Activated CD4-positive, alpha-beta T cell treated with anti-CD3 and anti-CD28 coated beads, Interleukin-2, amount 50 U/mL, for 24 hours (primary cell): ENCODE results near the gene PKHD1.

Experiments used
- DNase-seq, 2 donors: peaks; one replicate each; pipeline ENCODE4 v3.0.0-alpha.2; 2020; ENCODE audit warnings: low read depth in 1 of 2, low spot score in 1 of 2

Gene PKHD1

DNA sequence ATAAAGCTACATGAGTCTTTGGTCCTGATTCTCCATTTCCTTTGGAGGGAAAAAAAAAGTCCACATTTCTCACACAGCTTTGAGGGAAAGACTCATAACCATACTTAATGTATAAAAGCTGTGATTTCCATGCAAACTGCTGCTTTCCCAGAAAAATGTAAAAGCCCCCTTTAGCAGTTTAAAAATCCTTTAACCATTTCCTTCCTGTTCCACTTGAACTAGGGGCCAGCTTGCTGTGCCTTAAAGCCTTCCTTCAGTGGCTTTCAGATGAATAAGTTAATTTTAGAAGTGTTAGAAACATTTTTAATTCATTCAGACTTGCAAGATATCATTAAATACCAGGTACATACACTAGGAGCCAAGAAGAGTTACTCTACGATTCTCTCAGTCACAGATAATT is 273.5 kb downstream of the PKHD1 start:
- DNase-seq: no peak

DNA sequence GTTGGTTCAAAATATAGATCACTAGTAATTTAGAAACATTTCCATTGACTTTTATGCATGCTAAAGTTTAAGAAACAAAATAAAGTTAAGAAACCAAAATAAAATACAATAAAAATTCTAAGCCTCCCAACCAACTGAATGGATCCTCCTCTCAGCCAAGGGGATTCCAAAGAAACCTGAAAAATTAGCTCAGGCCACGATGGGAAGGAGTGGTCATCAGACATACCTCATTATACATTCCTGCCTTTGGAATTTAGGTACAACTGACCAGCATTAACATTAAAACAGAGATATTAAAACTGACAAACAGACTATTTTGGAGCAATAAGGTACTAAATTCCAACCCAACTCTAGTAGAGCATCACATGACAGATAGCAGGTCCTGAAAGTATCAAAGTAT is 275.2 kb downstream of the PKHD1 start:
- no peak for DNase-seq

DNA sequence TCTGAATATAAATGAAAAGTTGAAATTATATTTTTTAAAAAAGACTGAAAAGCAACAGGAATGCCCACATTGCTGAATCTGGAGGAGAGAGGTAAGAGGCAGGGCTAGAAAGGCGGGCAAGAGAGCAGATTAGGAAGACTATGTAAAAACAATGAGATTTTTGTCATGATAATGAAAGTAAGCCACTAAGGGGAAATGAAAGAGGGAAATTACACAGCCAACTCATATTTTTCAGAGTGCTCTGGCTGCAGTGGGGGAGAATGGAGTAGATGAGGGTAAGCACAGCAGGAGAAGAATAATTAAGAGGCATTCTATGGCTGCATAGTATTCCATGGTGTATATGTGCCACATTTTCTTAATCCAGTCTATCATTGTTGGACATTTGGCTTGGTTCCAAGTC is 281.9 kb downstream of the PKHD1 start:
- DNase-seq: no peak

DNA sequence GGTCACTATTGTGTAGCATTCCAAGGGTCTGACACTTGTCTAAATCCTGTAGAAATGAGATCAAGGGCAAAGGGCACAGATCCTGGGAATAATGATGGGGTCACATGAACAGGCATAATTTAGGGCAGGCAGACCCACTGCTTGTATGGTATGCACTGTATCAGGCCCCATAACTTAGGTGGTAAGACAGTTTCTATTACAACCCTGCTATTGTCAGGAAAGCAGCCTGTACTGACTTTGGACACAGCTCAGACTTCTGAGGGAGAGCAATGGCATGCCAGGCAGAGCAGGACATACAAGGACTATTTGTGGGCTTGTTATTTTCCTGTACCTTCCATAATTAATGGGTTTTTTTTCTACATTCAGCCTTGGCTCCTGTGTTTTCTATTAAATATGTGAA is 286.8 kb downstream of the PKHD1 start:
- no peak for DNase-seq

DNA sequence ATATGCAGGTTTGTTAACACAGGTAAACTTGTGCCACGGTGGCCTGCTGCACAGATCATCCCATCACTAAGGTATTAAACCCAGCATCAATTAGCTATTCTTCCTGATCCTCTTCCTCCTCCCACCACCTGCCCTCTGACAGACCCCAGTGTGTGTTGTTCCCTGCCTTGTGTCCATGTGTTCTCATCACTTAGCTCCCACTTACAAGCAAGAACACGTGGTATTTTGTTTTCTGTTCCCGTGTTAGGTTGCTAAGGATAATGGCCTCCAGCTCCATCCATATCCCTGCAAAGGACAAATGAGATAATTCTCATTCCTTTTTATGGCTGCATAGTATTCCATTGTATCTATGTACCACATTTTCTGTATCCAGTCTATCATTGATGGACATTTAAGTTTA is 294.0 kb downstream of the PKHD1 start:
- no peak for DNase-seq

DNA sequence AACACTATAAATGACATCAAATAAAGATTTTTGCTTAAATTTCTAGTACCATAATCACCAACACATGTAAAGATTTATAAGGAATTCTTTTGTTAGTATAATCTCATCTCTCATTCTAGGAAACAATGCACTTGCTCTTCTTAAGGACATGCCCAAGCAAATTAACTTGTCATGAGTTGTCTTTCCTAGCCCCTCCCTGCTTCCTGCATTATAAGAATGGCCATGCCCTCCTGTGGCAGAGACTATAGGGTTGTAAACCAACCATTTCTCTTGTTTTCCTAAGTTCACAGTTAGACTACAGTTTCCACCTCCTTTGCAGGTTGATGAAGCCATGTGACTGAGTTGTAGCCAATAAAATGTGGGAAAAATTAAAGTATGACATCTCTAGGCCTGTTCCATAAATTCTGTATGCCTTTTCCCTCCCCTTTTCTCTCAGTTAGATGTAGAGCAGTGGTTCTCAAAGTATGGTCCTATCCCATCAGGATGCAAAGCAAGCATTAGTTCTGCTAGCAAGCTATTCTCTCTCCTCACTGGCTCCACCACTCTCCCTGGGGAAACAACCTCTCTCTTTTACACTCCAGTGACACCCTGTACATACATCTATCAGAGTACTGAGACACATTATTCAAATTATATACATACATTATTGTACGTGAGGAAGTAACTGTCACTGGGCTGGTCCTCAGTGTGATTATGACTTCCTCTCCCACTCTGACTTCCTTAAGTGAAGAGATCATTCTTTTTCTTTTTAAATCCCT is 295.0 kb downstream of the PKHD1 start:
- DNase-seq: no peak

DNA sequence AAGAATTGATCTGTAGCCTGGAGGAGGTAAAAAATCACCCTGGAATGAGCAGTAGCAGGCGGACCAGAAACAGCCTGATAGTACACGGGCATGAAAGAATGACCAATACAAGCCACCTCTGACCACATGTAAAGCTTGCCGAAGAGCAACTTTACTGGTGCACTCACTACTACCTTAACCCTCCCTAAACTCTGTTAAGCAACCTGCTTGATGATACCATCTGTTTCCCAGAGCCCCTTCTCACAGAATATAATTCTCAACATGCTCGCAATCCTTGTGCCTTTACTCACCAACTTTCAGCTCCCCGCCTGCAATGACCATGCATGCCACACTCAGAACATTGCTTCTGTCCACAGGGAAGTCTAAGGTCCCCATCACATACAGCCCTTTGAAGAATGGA is 296.5 kb downstream of the PKHD1 start:
- no peak for DNase-seq

DNA sequence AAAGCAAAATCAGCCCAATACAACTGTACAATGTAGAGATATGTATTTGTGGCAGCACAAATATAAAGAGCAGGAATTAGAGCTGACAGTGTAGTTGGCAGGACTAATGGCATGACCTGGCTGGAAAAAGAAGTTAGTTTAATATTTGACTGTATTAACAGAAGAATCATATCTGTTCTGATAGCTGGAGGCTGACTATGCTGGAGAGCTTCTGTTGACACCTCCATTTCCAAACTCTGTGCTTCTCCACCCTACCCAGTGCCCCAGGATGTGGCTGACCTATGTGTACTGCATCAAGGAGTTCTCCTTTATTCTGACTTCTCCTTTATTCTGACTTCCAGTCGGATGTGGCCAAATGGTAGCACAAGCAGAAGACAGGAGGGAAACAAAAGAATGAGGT is 299.3 kb downstream of the PKHD1 start:
- no peak for DNase-seq

DNA sequence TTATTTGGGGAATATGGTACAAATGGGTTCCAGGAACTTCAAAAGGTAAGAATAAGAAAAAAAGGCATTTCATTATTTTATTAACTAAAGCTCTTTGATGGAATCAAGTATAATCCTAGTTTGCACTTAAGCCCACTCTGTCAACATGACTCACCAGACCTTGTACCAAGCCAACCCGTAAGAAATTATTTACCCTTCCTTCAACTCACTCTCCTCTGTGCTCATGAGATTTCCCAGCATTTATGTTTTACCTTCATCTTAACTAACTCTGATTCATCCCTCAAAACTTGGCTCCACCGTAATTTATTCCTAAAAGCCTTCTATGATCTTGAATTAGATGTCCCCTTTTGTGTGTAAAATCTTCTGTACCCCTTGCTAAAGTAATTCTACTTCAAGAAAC is 308.7 kb downstream of the PKHD1 start:
- no peak for DNase-seq

DNA sequence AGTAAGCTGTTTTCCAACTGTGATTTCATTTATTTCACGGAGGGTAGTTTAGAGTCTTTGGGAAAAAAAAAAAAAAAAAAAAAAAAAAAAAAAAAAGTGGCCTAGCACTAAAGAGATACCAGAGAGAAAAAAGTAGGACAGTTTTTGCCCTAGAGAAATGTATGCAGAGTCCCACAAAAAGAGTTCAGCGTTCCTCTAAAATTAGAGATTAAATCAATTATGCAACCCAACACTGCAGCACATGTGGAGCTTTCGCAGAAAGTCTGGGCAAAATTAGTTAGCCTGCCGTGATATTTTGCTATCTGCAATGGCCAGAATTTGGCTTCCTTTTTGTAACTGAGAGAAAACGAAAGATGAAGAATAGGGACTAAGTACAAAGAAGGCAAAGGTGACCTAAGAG is 309.8 kb downstream of the PKHD1 start:
- no peak for DNase-seq

DNA sequence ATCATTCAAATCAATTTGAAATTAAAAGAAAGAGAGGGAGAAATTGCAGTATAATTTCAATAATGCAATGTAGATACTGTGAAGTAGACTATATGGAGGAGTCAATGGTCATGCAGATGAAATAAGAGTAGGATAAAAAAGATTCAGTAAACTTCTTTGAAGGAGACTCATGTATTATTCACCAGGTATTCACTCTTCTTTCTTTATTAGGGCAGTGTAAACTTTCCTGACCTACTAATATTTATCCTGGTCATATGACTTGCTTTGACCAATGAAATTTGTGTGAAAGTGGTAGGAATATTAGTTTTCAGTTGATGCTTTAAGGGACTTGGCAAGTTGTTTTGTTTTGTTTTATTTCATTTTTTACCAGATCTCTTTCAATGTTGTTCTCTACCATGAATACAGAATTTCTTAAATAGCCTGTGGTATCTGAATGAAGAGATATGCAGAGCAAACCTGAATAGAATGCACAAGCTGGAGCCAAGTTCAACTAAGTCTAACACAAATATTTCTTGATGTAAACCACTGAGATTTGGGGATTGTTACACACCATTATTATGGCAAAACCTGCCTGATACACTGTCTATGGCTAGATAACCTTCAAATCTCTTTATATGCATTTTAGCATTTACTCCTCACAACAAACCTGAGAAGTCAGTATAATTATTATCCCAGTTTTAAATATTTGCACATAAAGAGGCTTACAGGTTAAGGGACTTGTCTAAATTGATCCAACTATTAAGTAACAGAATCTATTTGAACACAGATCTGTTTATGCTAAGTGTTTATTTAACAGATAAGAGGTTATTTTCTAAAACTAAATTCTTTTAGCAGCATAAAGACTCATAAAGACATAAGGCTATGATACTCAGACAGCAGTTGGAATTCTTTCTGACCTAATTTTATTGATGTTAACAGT is 311.2 kb downstream of the PKHD1 start:
- DNase-seq: no peak

DNA sequence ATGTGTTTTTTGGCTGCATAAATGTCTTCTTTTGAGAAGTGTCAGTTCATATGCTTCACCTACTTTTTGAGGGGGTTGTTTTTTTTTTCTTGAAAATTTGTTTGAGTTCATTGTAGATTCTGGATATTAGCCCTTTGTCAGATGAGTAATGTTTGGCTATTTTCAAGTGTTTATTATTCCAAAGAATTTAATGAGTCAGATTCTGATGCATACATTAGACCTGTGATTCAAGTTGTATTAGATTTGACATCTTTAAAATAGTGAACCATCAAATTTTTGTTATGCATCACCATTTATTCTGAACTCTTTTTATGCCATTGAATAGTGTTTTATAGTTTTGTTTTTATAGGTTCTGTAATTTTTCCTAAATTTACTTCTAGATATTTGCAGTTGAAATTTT is 319.3 kb downstream of the PKHD1 start:
- DNase-seq: no peak

DNA sequence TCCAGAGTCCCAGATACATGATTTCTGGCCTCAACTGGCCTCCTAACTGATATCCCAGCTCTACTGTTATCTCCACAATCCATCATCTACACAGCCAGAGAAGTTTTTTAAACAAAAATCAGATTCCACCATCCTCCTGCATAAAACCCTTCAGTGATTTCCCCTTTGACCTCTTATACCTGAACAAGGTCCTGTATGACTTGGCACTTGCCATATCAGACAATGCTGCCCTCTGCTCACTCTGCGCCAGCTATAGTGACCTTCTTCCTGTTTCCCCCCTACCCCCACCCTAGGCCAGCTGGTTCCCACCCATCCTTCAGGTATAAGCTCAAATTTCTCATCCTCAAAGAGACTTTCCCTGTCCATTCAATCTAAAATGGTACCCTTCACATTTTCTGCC is 322.2 kb downstream of the PKHD1 start:
- DNase-seq: no peak

DNA sequence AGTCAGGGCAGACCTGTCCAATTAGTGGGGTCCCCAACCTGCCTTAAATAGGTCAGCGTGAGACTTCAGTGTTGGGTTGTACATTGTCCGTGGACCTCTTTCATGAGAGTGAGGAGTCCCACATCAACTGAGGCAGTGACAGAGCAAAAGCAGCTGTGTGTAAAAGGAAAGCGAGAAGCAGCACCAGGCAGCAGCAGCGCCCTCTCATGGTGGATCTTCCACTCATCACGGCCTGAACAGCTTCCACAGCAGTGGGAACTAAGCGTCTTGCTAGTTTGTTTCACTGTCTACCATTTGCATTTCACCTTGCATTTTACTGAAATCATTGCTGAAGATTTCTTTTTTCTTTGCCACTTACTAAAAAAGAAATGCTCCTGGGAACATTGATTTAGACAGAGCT is 333.8 kb downstream of the PKHD1 start:
- no peak for DNase-seq

DNA sequence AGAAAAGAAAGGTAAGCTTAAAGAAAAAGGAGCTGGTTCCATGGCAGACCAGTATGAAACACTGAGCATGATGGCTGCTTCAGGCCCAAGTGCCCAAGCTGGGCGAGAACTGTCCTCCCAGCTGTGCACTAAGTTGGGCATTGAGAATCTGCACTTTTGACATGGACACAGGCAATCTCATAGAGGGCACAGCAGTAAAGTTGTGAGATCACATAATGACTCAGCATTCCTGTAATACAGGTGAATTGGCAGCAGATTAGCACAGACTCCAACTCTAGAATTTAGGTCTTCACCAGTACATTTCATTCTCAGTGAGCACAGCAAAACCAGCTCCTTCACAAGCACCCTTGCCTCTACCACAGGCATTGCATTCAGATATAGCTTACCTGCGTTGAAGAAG is 343.4 kb downstream of the PKHD1 start:
- no peak for DNase-seq

DNA sequence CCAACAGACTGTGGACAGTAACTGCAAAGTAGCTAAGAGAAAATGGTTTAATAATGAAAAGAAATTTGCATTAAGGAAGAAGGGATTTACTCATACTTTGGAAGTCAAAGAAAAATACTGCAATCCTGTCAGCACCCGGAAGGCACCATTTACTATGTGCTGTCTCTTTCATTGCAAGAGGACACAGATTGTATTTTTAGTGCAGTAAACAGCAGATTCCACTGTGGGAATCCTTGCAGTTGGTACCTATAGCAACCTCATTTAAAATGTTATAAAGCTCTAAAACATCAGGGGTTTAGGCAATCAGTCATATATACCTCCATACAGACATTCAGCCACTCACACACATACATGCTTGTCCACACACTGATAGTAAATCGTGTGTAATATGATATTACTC is 346.8 kb downstream of the PKHD1 start:
- no peak for DNase-seq

DNA sequence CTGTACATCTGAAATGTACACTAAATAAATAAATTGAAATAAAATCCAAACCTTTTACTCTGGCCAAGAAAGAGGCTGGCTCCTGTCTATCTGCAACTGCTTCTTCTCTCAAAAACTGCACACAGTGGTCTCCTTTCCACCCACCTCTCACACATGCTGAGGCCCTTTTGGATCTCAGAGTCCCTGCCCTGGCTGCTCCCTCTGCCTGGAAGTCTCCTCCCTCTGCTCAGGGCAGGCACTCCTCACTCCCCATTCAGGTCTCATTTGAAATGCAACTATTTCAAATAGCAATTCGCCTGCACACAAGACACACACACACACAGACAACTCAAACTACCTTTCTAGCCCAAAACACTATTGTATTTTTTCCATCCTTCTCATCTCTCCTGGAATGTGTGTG is 348.8 kb downstream of the PKHD1 start:
- no peak for DNase-seq

DNA sequence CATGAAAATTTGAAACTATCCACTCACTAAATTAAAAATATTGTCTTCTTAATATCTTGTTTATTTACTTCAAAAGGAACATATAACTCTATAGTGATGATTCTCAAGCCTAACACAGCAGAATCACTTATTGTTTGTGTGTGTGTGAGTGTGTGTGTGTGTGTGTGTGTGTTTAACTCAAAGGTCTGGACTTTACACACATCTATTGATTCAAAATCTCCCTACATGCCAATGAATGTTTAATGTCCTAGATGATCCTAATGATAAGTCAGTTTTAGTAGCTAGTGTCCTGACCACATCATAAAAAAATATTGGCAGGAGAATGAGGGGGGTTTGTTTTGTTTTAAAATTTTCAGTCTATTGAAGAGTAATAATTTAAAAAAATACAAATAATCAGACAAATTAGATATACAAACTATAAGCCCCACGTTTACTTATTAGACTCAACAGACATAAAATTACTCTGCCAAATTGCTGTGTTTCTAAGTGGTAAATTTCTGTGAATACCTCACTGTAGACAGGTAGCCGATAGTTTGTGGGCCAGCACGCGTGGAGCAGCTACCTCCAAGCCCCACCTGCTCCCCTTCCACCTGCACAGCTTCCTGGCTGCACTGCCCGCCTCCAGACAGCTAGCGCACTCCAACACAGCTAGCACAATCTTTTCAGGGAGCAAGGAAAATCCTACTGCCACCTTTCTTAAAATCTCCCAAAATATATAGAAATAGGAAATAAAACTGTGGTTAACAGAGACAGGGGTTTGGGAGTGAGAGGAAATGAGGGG is 349.6 kb downstream of the PKHD1 start:
- DNase-seq: no peak

DNA sequence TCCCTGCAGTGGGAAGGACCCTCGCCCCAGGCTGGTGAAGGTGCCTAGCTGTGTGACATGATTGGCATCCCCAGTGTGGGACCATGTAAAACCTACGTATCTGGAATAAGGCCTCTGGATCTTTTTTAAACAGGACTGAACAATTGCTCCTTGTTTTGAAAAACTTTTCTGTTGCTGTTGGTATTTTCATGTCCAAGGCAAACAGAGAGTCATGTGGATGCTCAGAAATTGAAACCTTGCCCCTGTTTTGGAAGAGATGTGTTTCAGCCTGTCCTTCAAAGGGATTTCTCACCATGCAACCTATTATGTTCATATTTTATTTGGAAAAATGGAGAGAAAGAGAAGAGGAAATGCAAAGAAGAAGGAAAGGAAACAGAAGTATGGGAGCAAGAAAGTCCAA is 362.3 kb downstream of the PKHD1 start:
- no peak for DNase-seq

DNA sequence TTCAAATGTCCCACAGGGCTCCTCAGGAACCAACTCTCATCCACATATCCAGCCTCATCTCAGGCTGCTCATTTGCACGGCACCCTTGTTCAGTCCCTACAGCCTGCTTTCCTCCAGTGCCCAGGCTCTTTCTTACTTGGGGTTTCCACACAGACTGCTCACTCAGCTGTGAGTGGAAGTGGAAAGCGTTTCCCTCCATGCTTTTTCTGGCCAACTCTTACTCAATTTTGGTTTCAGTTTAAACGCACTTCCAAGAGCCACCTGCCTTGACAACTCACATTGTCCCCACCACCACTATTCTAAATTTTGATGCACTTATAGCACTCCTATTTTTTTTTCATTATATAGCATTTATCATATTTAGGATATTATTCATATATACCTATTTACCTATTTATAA is 367.1 kb downstream of the PKHD1 start:
- no peak for DNase-seq

DNA sequence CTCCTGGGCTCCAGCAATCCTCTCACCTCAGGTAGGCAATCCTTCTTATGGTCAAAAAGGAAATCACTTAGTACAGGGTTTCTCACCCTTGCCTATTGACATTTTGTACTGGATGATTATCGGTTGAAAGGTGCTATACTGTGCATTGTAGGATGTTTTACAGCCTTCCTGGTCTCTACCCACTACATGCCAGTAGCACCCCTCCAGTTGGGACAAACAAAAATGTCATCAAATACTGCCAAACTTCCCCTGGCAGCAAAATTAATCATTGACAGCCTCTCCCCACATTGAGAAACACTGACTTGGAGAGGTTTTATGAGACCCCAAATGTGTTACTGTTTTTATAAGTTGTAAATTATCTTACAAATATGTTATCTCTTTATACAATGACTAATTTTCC is 368.1 kb downstream of the PKHD1 start:
- DNase-seq: no peak

DNA sequence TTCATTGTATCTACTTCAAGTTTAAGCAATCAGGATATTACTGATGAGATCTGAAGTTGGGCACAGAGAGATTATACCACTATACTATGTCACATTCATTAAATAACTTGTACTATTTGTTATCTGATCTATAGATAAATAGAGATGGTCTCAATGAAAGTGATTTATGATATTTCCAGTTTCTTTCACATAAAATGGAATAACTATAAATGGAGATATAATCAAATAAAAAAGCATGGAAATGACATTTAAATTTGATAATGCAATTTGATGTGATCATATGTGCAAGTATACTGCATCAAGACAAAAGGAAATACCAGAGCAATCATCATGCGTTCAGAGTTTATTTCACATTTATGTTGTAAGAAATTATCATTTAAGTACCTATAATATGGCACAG is 368.9 kb downstream of the PKHD1 start:
- DNase-seq: no peak
